Fibroblast of upper back skin (primary cell): ENCODE results near the gene EYS.
A peak's percentile ranks its signal among the peaks of the same experiment; 100 is the strongest.

Experiments used
- DNase-seq: peaks from one replicate; pipeline ENCODE4 v3.0.0-alpha.2; 2013

EYS gene

DNA sequence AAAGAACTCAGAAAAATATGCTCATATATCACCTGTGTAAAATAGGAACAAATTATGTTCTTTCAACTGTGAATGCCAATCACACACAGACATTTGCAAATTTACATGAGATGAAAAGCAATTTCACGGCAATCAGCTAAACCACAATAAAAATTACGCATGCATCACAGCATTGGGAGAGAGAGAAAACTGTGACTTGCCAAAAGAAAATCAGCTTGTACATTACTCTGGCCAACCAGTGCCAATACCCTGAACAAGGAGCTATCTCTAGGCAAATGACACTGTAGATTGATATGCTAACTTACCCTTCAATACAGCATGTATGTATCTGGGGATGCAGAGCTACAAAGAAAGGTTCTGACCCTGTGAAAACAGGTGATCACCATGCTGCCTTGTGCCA, 515.6 kb downstream of the EYS start:
- DNase-seq = no peak

- no peak for DNase-seq
These were observed 517.7 kb downstream of the EYS start for GRCh38 chr6:65189236-65189881.

DNA sequence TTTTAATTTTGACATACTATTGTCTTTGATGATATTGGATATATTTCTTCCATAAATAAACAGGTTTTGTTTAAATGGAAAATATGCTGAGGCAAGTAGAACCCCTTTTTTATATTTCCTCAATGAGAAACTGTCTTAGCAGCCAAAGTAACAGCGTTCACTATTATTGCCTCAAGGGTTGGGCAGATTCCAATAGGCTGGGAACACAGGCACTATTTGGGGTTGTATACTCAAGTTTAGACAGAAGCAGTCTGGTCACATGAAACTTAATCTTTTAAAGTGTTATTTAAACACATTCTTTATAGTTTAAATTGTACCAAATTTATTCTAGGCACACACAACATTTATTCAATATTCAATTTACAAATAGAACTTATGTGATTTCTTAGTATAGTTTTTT, 520.2 kb downstream of the EYS start:
- no peak for DNase-seq

DNA sequence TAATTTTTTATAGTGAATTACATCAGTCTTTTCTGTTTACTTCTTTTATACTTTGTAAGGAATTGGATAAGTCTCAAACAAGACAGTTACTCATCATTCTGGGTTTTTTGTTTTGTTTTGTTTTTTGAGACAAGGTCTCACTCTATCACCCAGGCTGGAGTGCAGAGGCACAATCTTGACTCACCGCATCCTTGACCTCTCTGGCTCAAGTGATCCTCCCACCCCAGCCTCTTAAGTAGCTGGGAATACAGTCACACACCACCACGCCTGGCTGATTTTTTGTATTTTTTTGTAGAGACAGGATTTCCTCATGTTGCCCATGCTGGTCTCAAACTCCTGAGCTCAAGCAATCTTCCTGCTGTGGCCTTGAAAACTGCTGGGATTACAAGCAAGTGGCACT, 524.3 kb downstream of the EYS start:
- no peak for DNase-seq

DNA sequence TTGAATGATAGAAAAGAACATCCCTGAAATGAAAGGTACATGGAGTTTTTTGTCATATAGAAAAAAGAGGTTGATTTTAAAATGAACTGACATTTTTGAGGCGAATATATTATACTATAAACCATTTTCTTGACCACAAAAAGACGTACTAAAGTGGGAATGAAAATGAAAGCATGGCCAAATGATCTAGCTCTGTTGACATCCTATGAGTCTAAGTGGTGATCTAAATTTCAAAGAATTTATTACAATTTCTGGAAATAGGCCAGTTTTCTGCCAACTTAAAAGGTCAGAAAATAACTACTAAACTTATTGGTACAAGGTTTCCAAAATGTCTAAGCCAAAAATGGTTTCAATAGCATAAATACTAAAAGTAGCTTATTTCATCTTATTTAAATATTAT, 536.8 kb downstream of the EYS start:
- peak; percentile 10 for DNase-seq

DNA sequence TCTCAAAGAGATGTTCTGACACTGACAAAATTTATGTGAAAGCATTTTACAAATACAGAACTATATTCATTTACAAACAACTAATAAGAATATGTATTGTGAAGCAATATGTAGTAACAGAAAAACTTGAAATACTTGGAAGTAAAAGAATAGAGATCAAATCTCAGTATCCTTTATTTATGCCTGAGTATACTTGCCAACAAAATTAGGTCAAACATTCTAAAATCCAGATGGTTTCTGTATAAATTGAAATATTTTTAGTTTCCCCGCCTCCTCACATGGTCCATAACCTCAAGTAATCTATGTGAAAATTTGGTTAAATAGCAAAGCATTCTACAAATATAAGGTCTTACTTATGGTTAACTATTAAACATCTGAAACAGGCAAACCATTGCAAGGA, 545.4 kb downstream of the EYS start:
- no peak for DNase-seq

GRCh38 chr6:65157025-65157424, 550.0 kb downstream of the EYS start:
- DNase-seq = no peak

GRCh38 chr6:65155083-65155482, 551.9 kb downstream of the EYS start:
- DNase-seq = no peak

GRCh38 chr6:65149841-65150240, 557.2 kb downstream of the EYS start:
- DNase-seq = no peak

- no peak for DNase-seq
These were observed 558.2 kb downstream of the EYS start for GRCh38 chr6:65148839-65149238.

- no peak for DNase-seq
These were observed 571.5 kb downstream of the EYS start for GRCh38 chr6:65135567-65135966.

GRCh38 chr6:65126667-65127066, 580.4 kb downstream of the EYS start:
- no peak for DNase-seq

- DNase-seq = no peak
These were observed 583.5 kb downstream of the EYS start for GRCh38 chr6:65123521-65123920.

DNA sequence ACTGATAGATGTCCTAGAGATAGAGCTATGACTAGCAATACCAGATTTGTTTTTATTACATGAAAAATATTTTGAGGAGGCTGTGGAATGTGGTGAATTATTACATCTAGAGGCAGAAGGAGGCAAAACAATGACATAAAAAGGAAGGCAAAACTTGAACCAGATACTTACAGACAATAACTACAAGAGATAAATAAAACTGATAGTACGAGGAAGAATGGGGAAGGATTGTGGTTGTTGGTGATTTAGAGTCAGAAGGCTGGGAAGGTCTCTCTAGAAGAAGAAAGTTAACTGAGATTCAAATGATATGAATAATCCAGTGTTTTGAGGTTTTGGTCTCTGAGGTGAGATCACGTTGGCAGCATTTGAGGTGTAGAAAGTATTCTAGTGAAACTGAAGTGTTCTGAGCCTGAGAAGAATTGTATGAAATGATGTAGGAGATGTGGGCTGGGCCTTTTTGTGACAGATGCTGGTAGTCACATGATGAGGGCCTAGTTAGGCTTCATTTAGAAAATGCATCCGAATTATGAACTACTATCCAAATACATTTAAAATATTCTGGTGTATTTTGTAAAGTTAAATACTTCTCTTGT, 589.1 kb downstream of the EYS start:
- no peak for DNase-seq

DNA sequence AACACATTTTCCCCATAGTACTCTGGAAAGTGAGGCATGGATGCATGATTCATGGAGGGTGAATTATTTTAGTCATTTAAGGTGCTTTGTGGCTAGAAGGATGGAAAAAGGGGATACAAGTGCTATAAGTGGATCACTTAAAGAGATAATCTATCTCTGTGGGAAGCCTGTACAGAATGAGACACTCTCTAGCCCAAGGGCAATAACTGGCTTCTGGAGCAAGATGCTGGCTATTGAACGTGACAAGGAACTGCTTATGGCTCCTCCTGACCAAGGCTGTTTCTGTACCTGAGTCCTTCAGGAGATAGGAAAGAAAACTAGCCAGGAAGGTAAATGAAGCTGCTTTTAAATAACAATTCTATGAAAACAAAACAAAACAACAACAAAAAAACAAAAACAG, 590.7 kb downstream of the EYS start:
- DNase-seq = no peak

DNA sequence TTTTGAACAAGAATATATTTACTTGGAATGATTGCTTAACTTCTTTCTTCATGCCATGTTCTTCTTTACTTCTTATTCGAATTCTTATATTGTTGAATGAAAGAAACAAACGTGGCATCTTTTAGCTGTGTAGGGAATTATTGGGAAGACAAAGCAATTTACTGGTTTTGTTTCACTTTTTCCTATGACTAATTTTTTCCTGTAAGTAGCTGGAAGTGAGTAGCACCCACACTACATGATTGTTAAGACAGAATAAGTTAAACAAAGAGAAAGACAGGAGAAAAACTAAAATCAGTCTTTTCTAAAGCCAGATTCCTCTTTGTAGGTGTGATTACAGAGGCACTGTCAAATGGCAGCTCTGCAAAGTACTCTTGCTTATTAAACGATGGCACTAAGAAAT, 593.4 kb downstream of the EYS start:
- DNase-seq = peak; percentile 2

DNA sequence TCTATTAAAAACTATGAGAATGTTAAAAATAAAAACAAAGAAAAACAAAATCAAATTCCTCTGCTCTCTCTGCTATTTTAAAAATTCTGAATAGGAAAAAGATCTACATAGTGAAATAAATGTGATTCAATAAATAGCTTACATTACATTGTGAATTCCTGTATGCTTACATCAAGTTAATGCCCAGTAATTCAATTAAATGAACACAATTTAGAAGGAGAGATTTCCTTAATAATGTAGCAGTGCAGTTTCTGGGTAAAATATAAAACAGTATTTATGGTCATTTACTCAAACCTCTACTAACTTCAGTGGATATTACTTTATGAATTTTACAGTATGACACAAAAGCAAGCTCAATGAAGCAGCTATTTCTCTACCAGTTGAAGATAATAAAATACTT, 594.6 kb downstream of the EYS start:
- DNase-seq = no peak

- no peak for DNase-seq
These were observed 597.0 kb downstream of the EYS start for GRCh38 chr6:65110031-65110430.

DNA sequence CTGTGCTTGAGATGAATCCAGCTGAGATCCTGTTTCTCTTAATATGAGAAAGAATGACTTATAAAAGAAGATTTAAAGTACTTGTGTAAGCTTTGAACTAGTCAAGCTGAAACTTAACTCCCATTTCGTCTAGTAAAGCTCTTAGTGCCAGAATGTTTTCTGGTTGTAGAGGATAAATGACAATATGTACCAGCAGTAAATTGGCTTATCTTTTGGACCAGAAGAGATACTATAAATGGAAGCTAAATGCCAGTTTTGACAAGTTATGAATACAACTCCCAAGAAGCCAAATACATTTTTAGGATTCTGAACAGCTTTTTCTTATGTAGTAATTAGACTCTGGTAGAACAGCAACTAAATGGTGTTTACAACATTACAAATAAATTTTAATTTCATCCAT, 608.7 kb downstream of the EYS start:
- no peak for DNase-seq

DNA sequence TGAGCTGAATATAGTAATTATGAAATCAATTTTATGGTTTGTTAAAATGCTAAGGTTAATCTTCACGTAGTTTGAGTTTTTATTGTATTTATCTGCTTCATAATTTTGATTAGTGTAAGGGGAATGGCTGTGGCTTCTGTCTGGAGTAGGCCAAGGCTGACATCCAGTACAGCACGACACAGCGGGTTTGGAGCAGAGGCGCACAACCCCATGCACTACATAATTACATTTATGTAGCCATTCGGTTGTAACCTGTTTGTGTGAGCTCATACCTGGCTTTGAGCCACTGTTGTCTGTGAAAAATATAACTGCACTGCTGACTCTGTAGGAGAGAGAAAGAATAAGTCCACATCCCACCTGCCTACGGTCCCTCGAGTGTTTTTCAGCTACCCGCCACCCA, 615.5 kb downstream of the EYS start:
- DNase-seq = no peak

DNA sequence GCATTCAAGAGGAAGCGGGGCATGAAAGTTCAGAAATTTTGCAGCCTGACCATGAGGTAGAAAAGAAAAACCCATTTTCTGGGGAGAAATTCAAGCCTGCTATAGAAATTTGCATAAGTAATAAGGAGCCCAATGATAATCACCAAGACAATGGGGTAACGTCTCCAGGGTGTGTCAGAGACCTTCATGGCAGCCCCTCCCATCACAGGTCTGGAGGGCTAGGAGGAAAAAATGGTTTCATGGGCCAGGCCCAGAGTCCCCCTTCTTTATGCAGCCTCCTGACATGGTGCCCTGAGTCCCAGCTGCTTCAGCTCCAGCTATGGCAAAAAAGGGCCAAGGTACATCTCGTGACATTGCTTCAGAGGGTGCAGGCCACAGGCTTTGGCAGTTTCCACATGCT, 618.5 kb downstream of the EYS start:
- no peak for DNase-seq

GRCh38 chr6:65081756-65082155, 625.3 kb downstream of the EYS start:
- no peak for DNase-seq

DNA sequence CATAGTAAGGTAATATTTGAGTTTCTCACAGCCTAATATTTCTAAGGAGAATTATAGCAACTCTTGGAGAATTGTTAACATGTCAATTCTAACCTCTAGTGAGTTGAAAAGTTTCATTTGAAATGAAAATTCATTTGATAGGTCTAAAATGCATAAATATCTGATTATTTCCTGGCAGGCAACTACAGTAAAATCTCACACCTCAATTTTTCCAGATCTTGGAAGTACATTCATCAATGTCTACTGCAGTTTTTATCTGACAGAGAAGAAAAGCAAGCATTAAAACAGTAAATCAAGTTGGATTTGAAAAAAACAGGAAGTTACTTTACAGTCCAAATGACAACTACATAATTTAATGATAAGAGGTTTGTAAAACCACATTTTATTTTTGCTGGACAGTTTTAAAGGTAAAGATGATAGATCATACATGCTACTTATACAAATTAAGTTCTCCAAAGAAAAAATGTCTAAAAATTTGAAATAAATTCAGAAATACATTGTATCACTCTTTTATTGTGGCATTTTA, 631.3 kb downstream of the EYS start:
- no peak for DNase-seq

DNA sequence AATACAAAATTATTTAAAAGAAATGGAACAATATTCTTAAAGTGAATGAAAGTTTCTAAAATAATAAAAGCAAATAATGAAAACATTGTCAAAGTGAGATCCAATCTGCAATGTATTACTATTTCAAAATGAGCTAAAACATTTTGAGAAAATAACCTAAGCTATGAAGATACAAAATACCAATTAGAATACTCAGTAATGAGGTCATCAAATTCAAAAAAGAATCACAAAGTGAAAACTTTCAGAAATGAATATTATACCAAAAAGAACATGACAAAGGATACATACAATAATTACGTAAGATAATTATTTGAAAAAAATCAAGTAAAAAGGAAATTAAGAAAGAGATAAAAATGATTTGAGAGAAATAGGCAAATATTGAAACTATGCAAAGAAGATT, 634.5 kb downstream of the EYS start:
- DNase-seq = no peak

DNA sequence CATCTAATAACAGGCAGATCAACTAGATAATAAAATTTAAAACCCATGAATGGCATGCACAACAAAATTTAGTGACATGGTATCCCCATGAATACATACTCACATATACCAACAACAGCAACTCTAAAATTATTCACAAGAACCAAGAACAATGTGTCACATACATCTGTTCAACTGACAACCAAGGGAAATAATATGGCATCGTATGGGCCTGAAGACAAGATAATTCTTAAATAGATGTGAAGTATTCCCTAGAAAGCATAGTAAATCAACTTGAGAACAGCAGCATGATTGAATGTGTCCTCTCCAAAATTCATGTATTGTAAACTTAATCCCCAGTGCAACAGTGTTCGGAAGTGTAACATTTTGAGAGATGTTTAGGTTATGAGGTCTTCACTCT, 635.5 kb downstream of the EYS start:
- no peak for DNase-seq
